Measurements from ENCODE around the gene PRRC1.

GRCh38 chr5:127565586-127566270 lies 48.3 kb downstream of the PRRC1 start:
- TF ChIP-seq HNF4A (conservative IDR thresholded peaks at IDR 0.05) (no peak), CTCF (IDR thresholded peaks at IDR 0.05; ENCODE audit: low read depth, low read length, missing input control) (no peak), FOXA1 (IDR thresholded peaks at IDR 0.05) (no peak)
- TF ChIP-seq, protein P1, sequence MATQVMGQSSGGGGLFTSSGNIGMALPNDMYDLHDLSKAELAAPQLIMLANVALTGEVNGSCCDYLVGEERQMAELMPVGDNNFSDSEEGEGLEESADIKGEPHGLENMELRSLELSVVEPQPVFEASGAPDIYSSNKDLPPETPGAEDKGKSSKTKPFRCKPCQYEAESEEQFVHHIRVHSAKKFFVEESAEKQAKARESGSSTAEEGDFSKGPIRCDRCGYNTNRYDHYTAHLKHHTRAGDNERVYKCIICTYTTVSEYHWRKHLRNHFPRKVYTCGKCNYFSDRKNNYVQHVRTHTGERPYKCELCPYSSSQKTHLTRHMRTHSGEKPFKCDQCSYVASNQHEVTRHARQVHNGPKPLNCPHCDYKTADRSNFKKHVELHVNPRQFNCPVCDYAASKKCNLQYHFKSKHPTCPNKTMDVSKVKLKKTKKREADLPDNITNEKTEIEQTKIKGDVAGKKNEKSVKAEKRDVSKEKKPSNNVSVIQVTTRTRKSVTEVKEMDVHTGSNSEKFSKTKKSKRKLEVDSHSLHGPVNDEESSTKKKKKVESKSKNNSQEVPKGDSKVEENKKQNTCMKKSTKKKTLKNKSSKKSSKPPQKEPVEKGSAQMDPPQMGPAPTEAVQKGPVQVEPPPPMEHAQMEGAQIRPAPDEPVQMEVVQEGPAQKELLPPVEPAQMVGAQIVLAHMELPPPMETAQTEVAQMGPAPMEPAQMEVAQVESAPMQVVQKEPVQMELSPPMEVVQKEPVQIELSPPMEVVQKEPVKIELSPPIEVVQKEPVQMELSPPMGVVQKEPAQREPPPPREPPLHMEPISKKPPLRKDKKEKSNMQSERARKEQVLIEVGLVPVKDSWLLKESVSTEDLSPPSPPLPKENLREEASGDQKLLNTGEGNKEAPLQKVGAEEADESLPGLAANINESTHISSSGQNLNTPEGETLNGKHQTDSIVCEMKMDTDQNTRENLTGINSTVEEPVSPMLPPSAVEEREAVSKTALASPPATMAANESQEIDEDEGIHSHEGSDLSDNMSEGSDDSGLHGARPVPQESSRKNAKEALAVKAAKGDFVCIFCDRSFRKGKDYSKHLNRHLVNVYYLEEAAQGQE (IDR thresholded peaks at IDR 0.05) = no peak

Data from liver (tissue), 3 donors.